ENCODE data around the gene MYO6. TPM values are rescaled to one million over a fixed set of nuclear protein-coding genes. Genes with fewer than 3 reads are reported as not detected.

The MYO6 gene
- total and polyA plus RNA-seq, 4 donors, result 15.6 to 100 (median 51.7) TPM

GRCh38 chr6:75824160-75824559 is 75.1 kb downstream of the MYO6 start:
- H3K36me3 ChIP-seq (ENCODE audit: control insufficient read depth in 4 of 4, insufficient read depth in 4 of 4, low read length in 4 of 4), result peaks cover 0 to 2% (median 0%) of the 10 kb centered on the region in 4 donors
- no peak overlapping the region for H3K27ac ChIP-seq (ENCODE audit: low read depth in 1 of 2, low read length in 1 of 2)
- no peak for ATAC-seq (ENCODE audit: insufficient read depth, low FRiP score)
- TF ChIP-seq CTCF (IDR thresholded peaks at IDR 0.05; ENCODE audit: control extremely low read depth, extremely low read depth), result no peak
- no peaks in the 10 kb centered on the region for H3K27me3 ChIP-seq (ENCODE audit: control insufficient read depth in 3 of 3, insufficient read depth in 3 of 3, low read length in 2 of 3)
- no peaks in the 10 kb centered on the region for H3K9me3 ChIP-seq (ENCODE audit: control insufficient read depth in 4 of 4, insufficient read depth in 3 of 4, low read length in 3 of 4)
- H3K4me3 ChIP-seq, result no peak overlapping the region
- no peak overlapping the region for H3K9ac ChIP-seq (ENCODE audit: insufficient read depth in 1 of 2, low read length in 2 of 2)
- H3K4me1 ChIP-seq (ENCODE audit: control insufficient read depth in 5 of 5, insufficient read depth in 5 of 5, low read length in 5 of 5), result peaks cover 0 to 2% (median 0%) of the 10 kb centered on the region in 5 donors
- no peak for DNase-seq

- ATAC-seq (ENCODE audit: insufficient read depth, low FRiP score), result no peak
- no peak overlapping the region for H3K9ac ChIP-seq (ENCODE audit: insufficient read depth in 1 of 2, low read length in 2 of 2)
- no peak overlapping the region for H3K27ac ChIP-seq (ENCODE audit: low read depth in 1 of 2, low read length in 1 of 2)
Measured at GRCh38 chr6:75827163-75827562, 78.1 kb downstream of the MYO6 start.

GRCh38 chr6:75830959-75831885 is 82.2 kb downstream of the MYO6 start:
- WGBS, 2 donors, result 78 to 87% methylated on average over 12 of the region's 12 CpGs
- no peak overlapping the region for H3K27ac ChIP-seq (ENCODE audit: low read depth in 1 of 2, low read length in 1 of 2)
- no peaks in the 10 kb centered on the region for H3K4me1 ChIP-seq (ENCODE audit: control insufficient read depth in 5 of 5, insufficient read depth in 5 of 5, low read length in 5 of 5)
- H3K9ac ChIP-seq (ENCODE audit: insufficient read depth in 1 of 2, low read length in 2 of 2), result no peak overlapping the region
- no peak overlapping the region for H3K4me3 ChIP-seq
- TF ChIP-seq CTCF (IDR thresholded peaks at IDR 0.05; ENCODE audit: control extremely low read depth, extremely low read depth), result no peak
- ATAC-seq (ENCODE audit: insufficient read depth, low FRiP score) (no peak), DNase-seq (no peak)
- H3K27me3 ChIP-seq (ENCODE audit: control insufficient read depth in 3 of 3, insufficient read depth in 3 of 3, low read length in 2 of 3), result no peaks in the 10 kb centered on the region
- peaks cover 0 to 14% (median 3%) of the 10 kb centered on the region in 4 donors for H3K36me3 ChIP-seq (ENCODE audit: control insufficient read depth in 4 of 4, insufficient read depth in 4 of 4, low read length in 4 of 4)
- H3K9me3 ChIP-seq (ENCODE audit: control insufficient read depth in 4 of 4, insufficient read depth in 3 of 4, low read length in 3 of 4), result no peaks in the 10 kb centered on the region

More at GRCh38 chr6:75827163-75827562, 78.1 kb downstream of the MYO6 start:
- Histone ChIP-seq H3K9me3 (ENCODE audit: control insufficient read depth in 4 of 4, insufficient read depth in 3 of 4, low read length in 3 of 4) (no peaks in the 10 kb centered on the region), H3K4me1 (ENCODE audit: control insufficient read depth in 5 of 5, insufficient read depth in 5 of 5, low read length in 5 of 5) (peaks cover 0 to under 1% (median 0%) of the 10 kb centered on the region in 5 donors), H3K4me3 (no peak overlapping the region), H3K27me3 (ENCODE audit: control insufficient read depth in 3 of 3, insufficient read depth in 3 of 3, low read length in 2 of 3) (no peaks in the 10 kb centered on the region), H3K36me3 (ENCODE audit: control insufficient read depth in 4 of 4, insufficient read depth in 4 of 4, low read length in 4 of 4) (peaks cover 0 to 5% (median 2%) of the 10 kb centered on the region in 4 donors)
- WGBS, 2 donors, result 93 to 98% methylated on average over 1 of the region's 1 CpG
- TF ChIP-seq CTCF (IDR thresholded peaks at IDR 0.05; ENCODE audit: control extremely low read depth, extremely low read depth), result no peak
- no peak for DNase-seq
